MCF 10A (cell line): ENCODE results near the gene FOXN3. TPM values are rescaled to one million over a fixed set of nuclear protein-coding genes. Genes with fewer than 3 reads are reported as not detected.
"Not testable (repeated sequence)": the region's sequence is repeated elsewhere in the genome, so short reads cannot be mapped to it uniquely, and the experiment has no call there.

Experiments
- BruUV-seq: library from RNA; stranded (reverse); fragments of 400-500 nt; replicated peaks from 2 replicates; lab custom pipeline; 2021; lab: Mats Ljungman, UMichigan
- CTCF ChIA-PET: fragments of 300-600 bp; sonication (Branson Sonifier 250); formaldehyde crosslinking; extraction: SDS; loops from one replicate; lab custom pipeline; 2021; ENCODE audit warnings: antibody characterized with exemption, inconsistent platforms; lab: Yijun Ruan, JAX
- POLR2A ChIA-PET: fragments of 300-600, 350-650 bp; sonication (Branson Sonifier 250); formaldehyde crosslinking; extraction: SDS; loops from one replicate; lab custom pipeline; 2020; ENCODE audit warnings: antibody characterized with exemption, inconsistent platforms; lab: Yijun Ruan, JAX
- DNase-seq: peaks from one replicate; pipeline ENCODE4 v3.0.0-alpha.2; 2018; ENCODE audit not compliant: unreplicated experiment
- H3K27ac Mint-ChIP-seq: one replicate; pipeline ENCODE4 v1.8.0; 2022; ENCODE audit warnings: mild to moderate bottlenecking, low read depth, mixed read lengths; ENCODE audit not compliant: unreplicated experiment
- H3K27me3 Mint-ChIP-seq: one replicate; pipeline ENCODE4 v1.8.0; 2022; ENCODE audit warnings: mixed read lengths; ENCODE audit not compliant: insufficient read depth, unreplicated experiment
- H3K36me3 Mint-ChIP-seq: one replicate; pipeline ENCODE4 v1.8.0; 2022; ENCODE audit warnings: mild to moderate bottlenecking, moderate library complexity, mixed read lengths; ENCODE audit not compliant: insufficient read depth, unreplicated experiment
- H3K4me1 Mint-ChIP-seq: one replicate; pipeline ENCODE4 v1.8.0; 2022; ENCODE audit warnings: mixed read lengths; ENCODE audit not compliant: insufficient read depth, unreplicated experiment
- H3K4me3 Mint-ChIP-seq: one replicate; pipeline ENCODE4 v1.8.0; 2022; ENCODE audit warnings: mild to moderate bottlenecking, moderate library complexity, mixed read lengths; ENCODE audit not compliant: unreplicated experiment
- H3K9me3 Mint-ChIP-seq: one replicate; pipeline ENCODE4 v1.8.0; 2022; ENCODE audit warnings: mixed read lengths; ENCODE audit not compliant: unreplicated experiment
- intact Hi-C: fragments of 100-400 bp; cut with micrococcal nuclease; formaldehyde crosslinking; loops from 2 replicates; pipeline ENCODE4 v1.14.1; 2022
- total RNA-seq: library from RNA; stranded (reverse); gene quantifications from 2 replicates; pipeline ENCODE4 v1.2.3, GENCODE V29; 2022
- TF ChIP-seq, protein P1 (sequence below): fragments of 200-600 bp; IDR thresholded peaks from one replicate; pipeline ENCODE4 v1.8.0; 2022; ENCODE audit warnings: antibody characterized with exemption, mild to moderate bottlenecking; ENCODE audit not compliant: unreplicated experiment

Gene FOXN3
- total RNA-seq, 1 experiment from 2014 or later: 27.1 TPM

DNA sequence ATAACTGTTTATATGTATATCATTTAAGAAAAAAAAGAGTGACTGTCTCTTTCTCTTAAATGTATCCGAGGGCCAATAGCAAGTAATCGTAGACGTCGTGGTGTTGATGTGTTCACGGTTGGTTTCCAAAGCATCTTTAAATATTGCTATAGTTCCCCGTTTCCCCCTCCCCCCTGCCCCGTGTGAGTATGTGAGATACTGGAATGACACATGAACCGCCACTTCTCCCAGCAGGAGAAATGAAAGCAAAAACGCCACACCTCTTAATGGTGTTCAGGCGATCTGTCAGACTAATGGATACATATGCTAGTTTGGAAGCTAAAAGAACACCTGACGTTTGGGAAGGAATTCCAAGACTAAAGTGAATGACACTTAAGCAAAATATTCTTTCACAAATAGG lies 258.3 kb downstream of the FOXN3 start:
- Mint-ChIP-seq H3K4me1 (peaks cover 6% of the 10 kb centered on the region), H3K36me3 (peaks cover 7% of the 10 kb centered on the region), H3K4me3 (no peak overlapping the region), H3K27ac (no peak overlapping the region), H3K9me3 (no peaks in the 10 kb centered on the region), H3K27me3 (no peaks in the 10 kb centered on the region)
- intact Hi-C loops: no loop called here
- BruUV-seq: no TSS peak
- TF ChIP-seq, protein P1, sequence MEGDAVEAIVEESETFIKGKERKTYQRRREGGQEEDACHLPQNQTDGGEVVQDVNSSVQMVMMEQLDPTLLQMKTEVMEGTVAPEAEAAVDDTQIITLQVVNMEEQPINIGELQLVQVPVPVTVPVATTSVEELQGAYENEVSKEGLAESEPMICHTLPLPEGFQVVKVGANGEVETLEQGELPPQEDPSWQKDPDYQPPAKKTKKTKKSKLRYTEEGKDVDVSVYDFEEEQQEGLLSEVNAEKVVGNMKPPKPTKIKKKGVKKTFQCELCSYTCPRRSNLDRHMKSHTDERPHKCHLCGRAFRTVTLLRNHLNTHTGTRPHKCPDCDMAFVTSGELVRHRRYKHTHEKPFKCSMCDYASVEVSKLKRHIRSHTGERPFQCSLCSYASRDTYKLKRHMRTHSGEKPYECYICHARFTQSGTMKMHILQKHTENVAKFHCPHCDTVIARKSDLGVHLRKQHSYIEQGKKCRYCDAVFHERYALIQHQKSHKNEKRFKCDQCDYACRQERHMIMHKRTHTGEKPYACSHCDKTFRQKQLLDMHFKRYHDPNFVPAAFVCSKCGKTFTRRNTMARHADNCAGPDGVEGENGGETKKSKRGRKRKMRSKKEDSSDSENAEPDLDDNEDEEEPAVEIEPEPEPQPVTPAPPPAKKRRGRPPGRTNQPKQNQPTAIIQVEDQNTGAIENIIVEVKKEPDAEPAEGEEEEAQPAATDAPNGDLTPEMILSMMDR: no peak
- DNase-seq: no peak
- ChIA-PET CTCF (no interaction called here), POLR2A (no interaction called here)

DNA sequence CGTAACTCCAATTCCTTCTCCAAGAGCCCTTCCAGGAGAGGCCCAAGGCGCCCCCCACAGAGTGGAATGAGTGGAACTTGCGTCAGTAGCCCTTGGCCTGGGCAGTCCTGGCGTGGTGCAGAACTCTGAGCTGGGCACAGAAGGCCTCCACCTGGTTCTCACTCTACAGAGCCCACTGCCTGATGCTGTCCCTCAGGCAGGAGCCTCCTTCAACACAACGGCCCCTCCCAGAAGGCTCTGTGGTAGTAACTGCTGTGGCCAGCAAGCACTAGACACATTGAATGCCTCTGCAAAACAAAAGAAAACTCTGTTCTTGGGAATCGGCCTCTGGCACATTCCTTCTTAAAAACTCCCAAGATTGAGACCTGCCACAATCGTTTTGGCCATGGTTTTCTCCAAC lies 258.9 kb downstream of the FOXN3 start:
- H3K27me3 Mint-ChIP-seq, H3K4me1 Mint-ChIP-seq, POLR2A ChIA-PET, H3K4me3 Mint-ChIP-seq, BruUV-seq, H3K27ac Mint-ChIP-seq, H3K36me3 Mint-ChIP-seq, H3K9me3 Mint-ChIP-seq, DNase-seq, intact Hi-C loops: not testable (repeated sequence)
- CTCF ChIA-PET: interaction anchor here (0.6 kb wide), 1 partner anchor 420 kb away, joined by 3 read pairs; no protein-coding TSS in a partner anchor

DNA sequence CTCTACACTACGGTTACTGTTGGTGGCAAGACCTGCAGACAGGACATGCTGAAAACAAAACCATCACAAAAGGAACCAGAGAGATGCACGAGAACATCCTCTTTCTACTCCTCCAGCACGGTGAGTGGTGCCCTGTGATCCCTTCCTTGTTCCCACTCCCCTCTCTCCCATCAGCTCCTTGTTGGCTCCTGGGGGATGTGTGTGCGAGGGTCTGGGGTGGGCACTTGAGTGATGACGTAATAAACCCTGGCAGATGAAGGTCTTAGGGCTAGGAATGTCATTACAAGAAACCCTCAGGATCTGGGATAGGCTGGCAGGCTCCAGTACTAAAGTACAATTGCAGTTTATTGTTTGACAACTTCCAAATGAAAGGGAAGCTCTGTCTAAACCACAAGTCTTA lies 261.5 kb downstream of the FOXN3 start:
- H3K27ac Mint-ChIP-seq: no peak overlapping the region
- no peak overlapping the region for H3K4me3 Mint-ChIP-seq
- BruUV-seq: no TSS peak
- TF ChIP-seq, protein P1: no peak
- ChIA-PET POLR2A (interaction anchor here (2.1 kb wide), 1 partner anchor 11 kb away, joined by 5 read pairs; no protein-coding TSS in a partner anchor), CTCF (interaction anchor here (0.6 kb wide), 1 partner anchor 1003 kb away, joined by 3 read pairs; no protein-coding TSS in a partner anchor)
- intact Hi-C loops: no loop called here
- peaks cover 3% of the 10 kb centered on the region for H3K4me1 Mint-ChIP-seq
- H3K9me3 Mint-ChIP-seq: no peaks in the 10 kb centered on the region
- H3K27me3 Mint-ChIP-seq: no peaks in the 10 kb centered on the region
- peaks cover 4% of the 10 kb centered on the region for H3K36me3 Mint-ChIP-seq
- DNase-seq: no peak

DNA sequence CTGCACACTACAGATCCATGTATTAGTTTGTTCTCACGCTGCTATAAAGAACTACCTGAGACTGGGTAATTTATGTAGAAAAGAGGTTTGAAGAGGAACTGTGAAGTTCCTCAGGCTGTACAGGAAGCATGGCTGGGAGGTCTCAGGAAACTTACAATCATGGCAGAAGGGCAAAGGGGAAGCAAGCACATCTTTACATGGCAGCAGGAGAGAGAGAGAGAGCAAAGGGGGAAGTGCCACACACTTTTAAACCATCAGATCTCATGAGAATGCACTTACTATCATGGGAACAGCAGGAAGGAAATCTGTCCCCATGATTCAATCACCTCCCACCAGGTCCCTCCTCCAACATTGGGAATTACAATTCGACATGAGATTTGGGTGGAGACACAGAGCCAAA lies 265.3 kb downstream of the FOXN3 start:
- not testable (repeated sequence) for BruUV-seq
- CTCF ChIA-PET: interaction anchor here (0.6 kb wide), 1 partner anchor 63 kb away, joined by 3 read pairs; no protein-coding TSS in a partner anchor

DNA sequence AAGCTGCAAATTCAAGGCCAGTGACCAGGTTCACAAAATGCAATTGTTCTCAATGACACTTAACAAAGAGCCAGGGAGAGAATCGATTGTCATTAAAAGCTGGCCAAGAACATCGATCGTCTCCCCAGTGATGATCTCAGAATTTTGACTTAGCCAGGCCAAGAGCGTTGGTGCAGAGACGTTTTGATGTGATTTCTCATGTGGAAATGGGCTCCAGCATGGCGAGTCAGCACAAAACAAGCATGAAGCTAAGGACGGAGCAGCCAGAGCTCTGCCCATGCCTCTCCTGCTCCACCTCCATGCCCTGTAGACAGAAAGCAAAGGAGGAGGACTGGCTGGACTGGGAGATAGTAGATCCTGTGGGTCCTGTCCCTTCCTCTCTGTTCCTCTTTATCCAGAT lies 270.8 kb downstream of the FOXN3 start:
- no peaks in the 10 kb centered on the region for H3K9me3 Mint-ChIP-seq
- no peak overlapping the region for H3K4me3 Mint-ChIP-seq
- no peak overlapping the region for H3K27ac Mint-ChIP-seq
- DNase-seq: no peak
- peaks cover 9% of the 10 kb centered on the region for H3K4me1 Mint-ChIP-seq
- intact Hi-C loops: no loop called here
- TF ChIP-seq, protein P1: no peak
- H3K27me3 Mint-ChIP-seq: no peaks in the 10 kb centered on the region
- POLR2A ChIA-PET: no interaction called here
- no peaks in the 10 kb centered on the region for H3K36me3 Mint-ChIP-seq
- CTCF ChIA-PET: interaction anchor here (0.6 kb wide), 1 partner anchor 17 kb away, joined by 3 read pairs; no protein-coding TSS in a partner anchor
- no TSS peak for BruUV-seq

More for the DNA sequence above, 265.3 kb downstream of the FOXN3 start:
- DNase-seq, H3K27ac Mint-ChIP-seq, H3K9me3 Mint-ChIP-seq, H3K4me1 Mint-ChIP-seq, H3K27me3 Mint-ChIP-seq, H3K4me3 Mint-ChIP-seq, H3K36me3 Mint-ChIP-seq, intact Hi-C loops, POLR2A ChIA-PET: not testable (repeated sequence)
